ENCODE results near the gene PPP2R5C.

GRCh38 chr14:101757064-101757838, 4.3 kb upstream of the PPP2R5C start:
- TF ChIP-seq, protein P1, sequence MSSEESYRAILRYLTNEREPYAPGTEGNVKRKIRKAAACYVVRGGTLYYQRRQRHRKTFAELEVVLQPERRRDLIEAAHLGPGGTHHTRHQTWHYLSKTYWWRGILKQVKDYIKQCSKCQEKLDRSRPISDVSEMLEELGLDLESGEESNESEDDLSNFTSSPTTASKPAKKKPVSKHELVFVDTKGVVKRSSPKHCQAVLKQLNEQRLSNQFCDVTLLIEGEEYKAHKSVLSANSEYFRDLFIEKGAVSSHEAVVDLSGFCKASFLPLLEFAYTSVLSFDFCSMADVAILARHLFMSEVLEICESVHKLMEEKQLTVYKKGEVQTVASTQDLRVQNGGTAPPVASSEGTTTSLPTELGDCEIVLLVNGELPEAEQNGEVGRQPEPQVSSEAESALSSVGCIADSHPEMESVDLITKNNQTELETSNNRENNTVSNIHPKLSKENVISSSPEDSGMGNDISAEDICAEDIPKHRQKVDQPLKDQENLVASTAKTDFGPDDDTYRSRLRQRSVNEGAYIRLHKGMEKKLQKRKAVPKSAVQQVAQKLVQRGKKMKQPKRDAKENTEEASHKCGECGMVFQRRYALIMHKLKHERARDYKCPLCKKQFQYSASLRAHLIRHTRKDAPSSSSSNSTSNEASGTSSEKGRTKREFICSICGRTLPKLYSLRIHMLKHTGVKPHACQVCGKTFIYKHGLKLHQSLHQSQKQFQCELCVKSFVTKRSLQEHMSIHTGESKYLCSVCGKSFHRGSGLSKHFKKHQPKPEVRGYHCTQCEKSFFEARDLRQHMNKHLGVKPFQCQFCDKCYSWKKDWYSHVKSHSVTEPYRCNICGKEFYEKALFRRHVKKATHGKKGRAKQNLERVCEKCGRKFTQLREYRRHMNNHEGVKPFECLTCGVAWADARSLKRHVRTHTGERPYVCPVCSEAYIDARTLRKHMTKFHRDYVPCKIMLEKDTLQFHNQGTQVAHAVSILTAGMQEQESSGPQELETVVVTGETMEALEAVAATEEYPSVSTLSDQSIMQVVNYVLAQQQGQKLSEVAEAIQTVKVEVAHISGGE (CRISPR knock-in tag; IDR thresholded peaks at IDR 0.05), result no peak
- TF ChIP-seq CHD4 (IDR thresholded peaks at IDR 0.05; ENCODE audit: insufficient read depth, insufficient replicate concordance, low read depth, low read length, poor library complexity, severe bottlenecking) (no peak), JUND (IDR thresholded peaks at IDR 0.05; ENCODE audit: borderline replicate concordance, low read depth, low read length) (no peak), JUND (tag; IDR thresholded peaks at IDR 0.05; ENCODE audit: borderline replicate concordance, low read depth, low read length) (no peak), KLF16 (IDR thresholded peaks at IDR 0.05) (no peak), ADNP (tag; IDR thresholded peaks at IDR 0.05) (no peak), EZH2 (IDR thresholded peaks at IDR 0.05; ENCODE audit: borderline replicate concordance, low read depth, low read length) (no peak), NFXL1 (CRISPR knock-in tag; IDR thresholded peaks at IDR 0.05) (no peak), TARDBP (IDR thresholded peaks at IDR 0.05) (no peak), RBM22 (IDR thresholded peaks at IDR 0.05; ENCODE audit: low read depth, low read length, poor library complexity, severe bottlenecking) (no peak), ZNF239 (CRISPR knock-in tag; IDR thresholded peaks at IDR 0.05) (no peak), MYC (IDR thresholded peaks at IDR 0.05; ENCODE audit: low read depth, low read length) (no peak), MYC (CRISPR knock-in tag; IDR thresholded peaks at IDR 0.05; ENCODE audit: borderline replicate concordance, low read depth) (no peak), ZNF232 (CRISPR knock-in tag; IDR thresholded peaks at IDR 0.05) (no peak)
- TF ChIP-seq, protein P2, sequence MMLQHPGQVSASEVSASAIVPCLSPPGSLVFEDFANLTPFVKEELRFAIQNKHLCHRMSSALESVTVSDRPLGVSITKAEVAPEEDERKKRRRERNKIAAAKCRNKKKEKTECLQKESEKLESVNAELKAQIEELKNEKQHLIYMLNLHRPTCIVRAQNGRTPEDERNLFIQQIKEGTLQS (IDR thresholded peaks at IDR 0.05), result no peak
- TF ChIP-seq, protein P2 (CRISPR knock-in tag; conservative IDR thresholded peaks at IDR 0.05), result no peak
- TF ChIP-seq, protein P3, sequence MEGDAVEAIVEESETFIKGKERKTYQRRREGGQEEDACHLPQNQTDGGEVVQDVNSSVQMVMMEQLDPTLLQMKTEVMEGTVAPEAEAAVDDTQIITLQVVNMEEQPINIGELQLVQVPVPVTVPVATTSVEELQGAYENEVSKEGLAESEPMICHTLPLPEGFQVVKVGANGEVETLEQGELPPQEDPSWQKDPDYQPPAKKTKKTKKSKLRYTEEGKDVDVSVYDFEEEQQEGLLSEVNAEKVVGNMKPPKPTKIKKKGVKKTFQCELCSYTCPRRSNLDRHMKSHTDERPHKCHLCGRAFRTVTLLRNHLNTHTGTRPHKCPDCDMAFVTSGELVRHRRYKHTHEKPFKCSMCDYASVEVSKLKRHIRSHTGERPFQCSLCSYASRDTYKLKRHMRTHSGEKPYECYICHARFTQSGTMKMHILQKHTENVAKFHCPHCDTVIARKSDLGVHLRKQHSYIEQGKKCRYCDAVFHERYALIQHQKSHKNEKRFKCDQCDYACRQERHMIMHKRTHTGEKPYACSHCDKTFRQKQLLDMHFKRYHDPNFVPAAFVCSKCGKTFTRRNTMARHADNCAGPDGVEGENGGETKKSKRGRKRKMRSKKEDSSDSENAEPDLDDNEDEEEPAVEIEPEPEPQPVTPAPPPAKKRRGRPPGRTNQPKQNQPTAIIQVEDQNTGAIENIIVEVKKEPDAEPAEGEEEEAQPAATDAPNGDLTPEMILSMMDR (IDR thresholded peaks at IDR 0.05 in 2 of 3, conservative IDR thresholded peaks at IDR 0.05 in 1 of 3; ENCODE audit: insufficient read depth in 2 of 3, low read depth in 1 of 3, low read length in 3 of 3), result no peak
